CD4-positive, alpha-beta T cell (primary cell): ENCODE data around the gene FAM180B. TPM values are rescaled to one million over a fixed set of nuclear protein-coding genes. Genes with fewer than 3 reads are reported as not detected.
"Not testable (repeated sequence)": the region's sequence is repeated elsewhere in the genome, so short reads cannot be mapped to it uniquely, and the experiment has no call there.

Experiments
- ATAC-seq: fragments of 200-7000 bp; cut with Tn5 transposase; one replicate; pipeline ENCODE4 v1.10.0; 2022; ENCODE audit warnings: mild to moderate bottlenecking; ENCODE audit not compliant: poor library complexity
- CTCF ChIA-PET: fragments of 350-600 bp; sonication (Branson Sonifier 250); formaldehyde crosslinking; loops from one replicate; lab custom pipeline; 2021; ENCODE audit warnings: antibody characterized with exemption, inconsistent platforms; lab: Charles Lee
- POLR2A ChIA-PET: fragments of 350-600 bp; sonication (Branson Sonifier 250); formaldehyde crosslinking; loops from one replicate; lab custom pipeline; 2021; ENCODE audit warnings: antibody characterized with exemption, inconsistent platforms; lab: Charles Lee
- DNase-seq, 14 experiments: peaks; one replicate each; pipeline ENCODE4 v3.0.0-alpha.2; 2013 to 2020; ENCODE audit warnings: mixed read lengths in 2 of 14
- H3K27ac ChIP-seq, 2 donors: one replicate each; pipeline versions ENCODE4 v1.5.1 to v1.7.0; 2013; ENCODE audit warnings: low read length in 2 of 2, low read depth in 1 of 2, mild to moderate bottlenecking in 1 of 2
- H3K27me3 ChIP-seq, 2 experiments: 1 replicate in 1 of 2; 2 replicates in 1 of 2; pipeline versions ENCODE4 v1.6.1 to v1.7.0; 2013; ENCODE audit warnings: low read length in 2 of 2, control low read depth in 1 of 2, mild to moderate bottlenecking in 1 of 2, moderate library complexity in 1 of 2; ENCODE audit not compliant: insufficient read depth in 2 of 2, control insufficient read depth in 1 of 2
- H3K36me3 ChIP-seq: one replicate; pipeline ENCODE4 v1.6.1; 2013; ENCODE audit warnings: low read length, control low read depth; ENCODE audit not compliant: insufficient read depth
- H3K4me1 ChIP-seq: one replicate; pipeline ENCODE4 v1.6.1; 2013; ENCODE audit warnings: low read length, control low read depth; ENCODE audit not compliant: insufficient read depth
- H3K4me3 ChIP-seq: one replicate; pipeline ENCODE4 v1.5.1; 2013; ENCODE audit warnings: mild to moderate bottlenecking, low read length, moderate library complexity
- H3K9me3 ChIP-seq, 2 experiments: 1 replicate in 1 of 2; 2 replicates in 1 of 2; pipeline versions ENCODE4 v1.6.1 to v1.7.0; 2013; ENCODE audit warnings: low read length in 2 of 2, mild to moderate bottlenecking in 2 of 2, control low read depth in 1 of 2, moderate library complexity in 1 of 2; ENCODE audit not compliant: control insufficient read depth in 1 of 2, insufficient read depth in 1 of 2
- H3K27ac Mint-ChIP-seq: one replicate; pipeline ENCODE4 v1.8.0; 2020; ENCODE audit warnings: mixed read lengths
- H3K27me3 Mint-ChIP-seq: one replicate; pipeline ENCODE4 v1.8.0; 2021; ENCODE audit warnings: mixed read lengths
- H3K36me3 Mint-ChIP-seq: one replicate; pipeline ENCODE4 v1.8.0; 2021; ENCODE audit warnings: low read depth, mixed read lengths
- H3K4me1 Mint-ChIP-seq: one replicate; pipeline ENCODE4 v1.8.0; 2021; ENCODE audit warnings: low read depth, mixed read lengths
- H3K4me3 Mint-ChIP-seq: one replicate; pipeline ENCODE4 v1.8.0; 2020; ENCODE audit warnings: mild to moderate bottlenecking, mixed read lengths
- H3K9me3 Mint-ChIP-seq: one replicate; pipeline ENCODE4 v1.8.0; 2020; ENCODE audit warnings: mixed read lengths
- CTCF ChIP-seq: fragments of 200-600 bp; IDR thresholded peaks from one replicate; pipeline ENCODE4 v1.8.0; 2022; ENCODE audit warnings: antibody characterized with exemption, mild to moderate bottlenecking
- intact Hi-C, 2 experiments: fragments of 100-400 bp; cut with DNase I in 1 of 2; cut with micrococcal nuclease in 1 of 2; formaldehyde crosslinking; loops; one replicate each; pipeline versions ENCODE4 v1.15.1 to v1.9.0; 2023 to 2025; cut with DNase I, micrococcal nuclease
- total RNA-seq, 174 experiments: library from RNA in 2 of 174; stranded (reverse) in 2 of 174; gene quantifications; one replicate each; pipeline ENCODE4 v1.2.3 and lab custom pipeline; 2021 to 2026

FAM180B gene
- total RNA-seq, 2 experiments from 2014 or later = 0.55 to 0.92 TPM

- H3K4me3 Mint-ChIP-seq = peak overlapping the region; percentile 98
- peak overlapping the region; percentile 98 for H3K27ac Mint-ChIP-seq
- H3K36me3 ChIP-seq = peaks cover 4% of the 10 kb centered on the region
- POLR2A ChIA-PET = interaction anchor here (0.6 to 2.9 kb wide), 7 partner anchors 12 to 46 kb away, joined by 3 to 38 read pairs (median 4); partner anchors contain the start of genes KBTBD4, NDUFS3 and PTPMT1
- DNase-seq (peak in 1 of 14 experiments; percentile 5), ATAC-seq (peak; percentile 8)
- H3K4me3 ChIP-seq = peak overlapping the region; percentile 38
- H3K9me3 Mint-ChIP-seq = no peaks in the 10 kb centered on the region
- no peaks in the 10 kb centered on the region for H3K27me3 Mint-ChIP-seq
- no peaks in the 10 kb centered on the region for H3K9me3 ChIP-seq
- H3K27me3 ChIP-seq = no peaks in the 10 kb centered on the region
- H3K27ac ChIP-seq = no peak overlapping the region
- TF ChIP-seq CTCF = no peak
- peaks cover 48% of the 10 kb centered on the region for H3K4me1 Mint-ChIP-seq
- peaks cover 24% of the 10 kb centered on the region for H3K36me3 Mint-ChIP-seq
- peaks cover 36% of the 10 kb centered on the region for H3K4me1 ChIP-seq
- CTCF ChIA-PET = interaction anchor here (0.6 to 4.3 kb wide), 16 partner anchors 12 to 448 kb away, joined by 3 to 31 read pairs (median 4); partner anchors contain the start of genes KBTBD4, NDUFS3, PSMC3 and PTPMT1
- intact Hi-C loops = loop anchor here (1.0 to 10.0 kb wide), 8 partner anchors 25 to 1706 kb away; partner anchors contain the start of genes ARFGAP2 (in 1 of the 2), CRY2 (in 1 of the 2), FNBP4 (in 1 of the 2) and KBTBD4 (in 1 of the 2)
Observed at GRCh38 chr11:47553406-47553743, 33.1 kb upstream of the FAM180B start.

- H3K27ac ChIP-seq, H3K9me3 ChIP-seq, CTCF ChIA-PET, H3K36me3 Mint-ChIP-seq, H3K4me3 Mint-ChIP-seq, H3K27me3 Mint-ChIP-seq, H3K36me3 ChIP-seq, H3K27ac Mint-ChIP-seq, ATAC-seq, DNase-seq, H3K4me3 ChIP-seq, H3K27me3 ChIP-seq, H3K9me3 Mint-ChIP-seq: not testable (repeated sequence)
- peaks cover 10% of the 10 kb centered on the region for H3K4me1 ChIP-seq
- intact Hi-C loops = loop anchor here in 1 of 2 experiments (10.0 kb wide), 1 partner anchor 382 kb away; the partner anchor contains the start of gene ARFGAP2
- peaks cover 16% of the 10 kb centered on the region for H3K4me1 Mint-ChIP-seq
- POLR2A ChIA-PET = interaction anchor here (3.2 kb wide), 1 partner anchor 8 kb away, joined by 9 read pairs; the partner anchor contains the start of gene PTPMT1
Observed at GRCh38 chr11:47557004-47557403, 29.5 kb upstream of the FAM180B start.

GRCh38 chr11:47558695-47559094, 27.8 kb upstream of the FAM180B start:
- Mint-ChIP-seq H3K36me3 (no peaks in the 10 kb centered on the region), H3K27ac (no peak overlapping the region), H3K4me3 (no peak overlapping the region), H3K27me3 (no peaks in the 10 kb centered on the region), H3K9me3 (no peaks in the 10 kb centered on the region), H3K4me1 (peaks cover 5% of the 10 kb centered on the region)
- Histone ChIP-seq H3K27ac (no peak overlapping the region), H3K27me3 (no peaks in the 10 kb centered on the region), H3K4me3 (no peak overlapping the region), H3K9me3 (no peaks in the 10 kb centered on the region), H3K4me1 (peaks cover under 1% of the 10 kb centered on the region), H3K36me3 (no peaks in the 10 kb centered on the region)
- no peak for ATAC-seq
- intact Hi-C loops = loop anchor here in 1 of 2 experiments (10.0 kb wide), 1 partner anchor 384 kb away; the partner anchor contains the start of gene ARFGAP2
- ChIA-PET POLR2A (no interaction called here), CTCF (no interaction called here)
- no peak for DNase-seq
- TF ChIP-seq CTCF = no peak
